Ishikawa (cell line): ENCODE measurements around the gene TMEM45A.

ENCODE experiments used
- CEBPB ChIP-seq: IDR thresholded peaks from 2 replicates; pipeline ENCODE4 v1.6.1; 2012
- CREB1 ChIP-seq: IDR thresholded peaks from 2 replicates; pipeline ENCODE4 v1.6.1; 2012; ENCODE audit warnings: low read depth
- EGR1 ChIP-seq: IDR thresholded peaks from 2 replicates; pipeline ENCODE4 v1.6.1; 2012
- EP300 ChIP-seq: IDR thresholded peaks from 2 replicates; pipeline ENCODE4 v1.6.1; 2012; ENCODE audit warnings: borderline replicate concordance
- FOXM1 ChIP-seq: IDR thresholded peaks from 2 replicates; pipeline ENCODE4 v1.6.1; 2012; ENCODE audit warnings: low read depth, borderline replicate concordance
- NFIC ChIP-seq: IDR thresholded peaks from 2 replicates; pipeline ENCODE4 v1.6.1; 2012
- RAD21 ChIP-seq: IDR thresholded peaks from 2 replicates; pipeline ENCODE4 v1.6.1; 2012; ENCODE audit warnings: low read depth
- TAF1 ChIP-seq: IDR thresholded peaks from 2 replicates; pipeline ENCODE4 v1.6.1; 2012; ENCODE audit warnings: low read depth, mild to moderate bottlenecking
- TCF12 ChIP-seq: IDR thresholded peaks from 2 replicates; pipeline ENCODE4 v1.6.1; 2012; ENCODE audit warnings: low read depth
- TEAD4 ChIP-seq: IDR thresholded peaks from 2 replicates; pipeline ENCODE4 v1.6.1; 2012
- YY1 ChIP-seq: IDR thresholded peaks from 2 replicates; pipeline ENCODE4 v1.6.1; 2012; ENCODE audit warnings: low read depth
- ZBTB7A ChIP-seq: IDR thresholded peaks from 2 replicates; pipeline ENCODE4 v1.6.1; 2012; ENCODE audit warnings: low read depth
- TF ChIP-seq, protein P1 (sequence below): IDR thresholded peaks from 2 replicates; pipeline ENCODE4 v1.6.1; 2012; ENCODE audit warnings: low read depth, mild to moderate bottlenecking
- TF ChIP-seq, protein P2 (sequence below): IDR thresholded peaks from 2 replicates; pipeline ENCODE4 v1.6.1; 2012
- TF ChIP-seq, protein P3 (sequence below): IDR thresholded peaks from 2 replicates; pipeline ENCODE4 v1.6.1; 2012

TMEM45A gene

DNA sequence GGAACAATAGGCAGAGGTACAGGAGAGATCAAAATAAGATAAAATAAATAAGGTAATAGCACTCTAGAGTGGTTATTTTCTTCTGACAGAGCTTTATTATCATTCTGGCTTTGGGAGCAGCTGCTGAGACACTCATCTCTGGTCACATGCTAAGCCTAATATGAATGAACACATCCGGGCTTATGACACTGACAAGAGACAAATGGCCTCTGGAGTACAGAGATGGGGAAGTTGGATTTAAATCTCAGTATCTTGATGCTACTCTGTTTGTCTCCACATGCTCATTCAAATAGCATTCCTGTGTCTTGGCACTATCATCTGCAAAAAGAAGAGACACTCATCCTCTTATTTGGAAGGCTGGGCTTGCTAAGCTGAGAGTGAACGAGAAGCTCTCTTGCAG, 55.6 kb downstream of the TMEM45A start:
- TF ChIP-seq RAD21 (no peak), TEAD4 (no peak), YY1 (no peak), EP300 (no peak), NFIC (no peak), CREB1 (no peak), TCF12 (no peak), TAF1 (no peak), CEBPB (no peak), ZBTB7A (no peak), FOXM1 (no peak), EGR1 (no peak)
- TF ChIP-seq, protein P1, sequence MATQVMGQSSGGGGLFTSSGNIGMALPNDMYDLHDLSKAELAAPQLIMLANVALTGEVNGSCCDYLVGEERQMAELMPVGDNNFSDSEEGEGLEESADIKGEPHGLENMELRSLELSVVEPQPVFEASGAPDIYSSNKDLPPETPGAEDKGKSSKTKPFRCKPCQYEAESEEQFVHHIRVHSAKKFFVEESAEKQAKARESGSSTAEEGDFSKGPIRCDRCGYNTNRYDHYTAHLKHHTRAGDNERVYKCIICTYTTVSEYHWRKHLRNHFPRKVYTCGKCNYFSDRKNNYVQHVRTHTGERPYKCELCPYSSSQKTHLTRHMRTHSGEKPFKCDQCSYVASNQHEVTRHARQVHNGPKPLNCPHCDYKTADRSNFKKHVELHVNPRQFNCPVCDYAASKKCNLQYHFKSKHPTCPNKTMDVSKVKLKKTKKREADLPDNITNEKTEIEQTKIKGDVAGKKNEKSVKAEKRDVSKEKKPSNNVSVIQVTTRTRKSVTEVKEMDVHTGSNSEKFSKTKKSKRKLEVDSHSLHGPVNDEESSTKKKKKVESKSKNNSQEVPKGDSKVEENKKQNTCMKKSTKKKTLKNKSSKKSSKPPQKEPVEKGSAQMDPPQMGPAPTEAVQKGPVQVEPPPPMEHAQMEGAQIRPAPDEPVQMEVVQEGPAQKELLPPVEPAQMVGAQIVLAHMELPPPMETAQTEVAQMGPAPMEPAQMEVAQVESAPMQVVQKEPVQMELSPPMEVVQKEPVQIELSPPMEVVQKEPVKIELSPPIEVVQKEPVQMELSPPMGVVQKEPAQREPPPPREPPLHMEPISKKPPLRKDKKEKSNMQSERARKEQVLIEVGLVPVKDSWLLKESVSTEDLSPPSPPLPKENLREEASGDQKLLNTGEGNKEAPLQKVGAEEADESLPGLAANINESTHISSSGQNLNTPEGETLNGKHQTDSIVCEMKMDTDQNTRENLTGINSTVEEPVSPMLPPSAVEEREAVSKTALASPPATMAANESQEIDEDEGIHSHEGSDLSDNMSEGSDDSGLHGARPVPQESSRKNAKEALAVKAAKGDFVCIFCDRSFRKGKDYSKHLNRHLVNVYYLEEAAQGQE = no peak
- TF ChIP-seq, protein P2, sequence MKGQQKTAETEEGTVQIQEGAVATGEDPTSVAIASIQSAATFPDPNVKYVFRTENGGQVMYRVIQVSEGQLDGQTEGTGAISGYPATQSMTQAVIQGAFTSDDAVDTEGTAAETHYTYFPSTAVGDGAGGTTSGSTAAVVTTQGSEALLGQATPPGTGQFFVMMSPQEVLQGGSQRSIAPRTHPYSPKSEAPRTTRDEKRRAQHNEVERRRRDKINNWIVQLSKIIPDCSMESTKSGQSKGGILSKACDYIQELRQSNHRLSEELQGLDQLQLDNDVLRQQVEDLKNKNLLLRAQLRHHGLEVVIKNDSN = no peak
- TF ChIP-seq, protein P3, sequence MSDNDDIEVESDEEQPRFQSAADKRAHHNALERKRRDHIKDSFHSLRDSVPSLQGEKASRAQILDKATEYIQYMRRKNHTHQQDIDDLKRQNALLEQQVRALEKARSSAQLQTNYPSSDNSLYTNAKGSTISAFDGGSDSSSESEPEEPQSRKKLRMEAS = no peak

DNA sequence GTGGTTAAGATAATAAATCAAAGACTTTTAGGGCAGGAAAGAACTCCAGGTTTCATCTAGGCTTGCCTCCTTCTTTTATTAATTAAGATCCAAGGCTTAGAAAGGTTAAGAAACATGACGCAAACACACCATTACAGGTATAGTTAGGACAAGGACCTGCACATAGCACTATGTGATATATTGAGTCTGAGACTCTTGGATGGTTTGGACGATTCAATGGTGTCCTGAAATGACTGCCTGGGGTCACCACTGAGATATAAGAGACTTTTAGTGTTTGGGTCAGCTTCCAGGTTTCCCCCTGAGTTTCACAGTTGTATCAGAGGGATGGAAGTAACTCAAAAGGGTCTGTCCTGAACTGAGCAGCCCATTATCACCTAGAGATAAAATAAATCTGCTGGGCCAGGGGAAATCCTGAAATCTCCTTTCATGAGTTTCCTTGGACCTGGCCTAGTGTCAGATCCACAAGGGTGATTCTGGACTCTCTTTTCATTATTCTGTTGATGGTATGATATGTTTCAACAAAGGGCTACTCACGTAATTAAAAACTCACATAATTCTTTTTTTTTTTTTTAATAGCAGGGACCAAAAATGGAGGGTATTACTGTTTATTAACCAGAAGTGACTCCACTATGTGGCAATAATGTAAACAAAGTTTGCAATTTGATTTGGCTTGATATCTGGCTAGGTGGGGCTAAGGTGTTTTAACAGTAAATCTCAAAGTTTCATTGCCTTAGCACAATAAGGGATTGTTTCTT, 61.4 kb downstream of the TMEM45A start:
- TF ChIP-seq FOXM1 (no peak), YY1 (no peak), EP300 (no peak), NFIC (no peak), CREB1 (no peak), TCF12 (no peak), TAF1 (no peak)
- TF ChIP-seq, protein P3 = no peak
- TF ChIP-seq, protein P1 = no peak

DNA sequence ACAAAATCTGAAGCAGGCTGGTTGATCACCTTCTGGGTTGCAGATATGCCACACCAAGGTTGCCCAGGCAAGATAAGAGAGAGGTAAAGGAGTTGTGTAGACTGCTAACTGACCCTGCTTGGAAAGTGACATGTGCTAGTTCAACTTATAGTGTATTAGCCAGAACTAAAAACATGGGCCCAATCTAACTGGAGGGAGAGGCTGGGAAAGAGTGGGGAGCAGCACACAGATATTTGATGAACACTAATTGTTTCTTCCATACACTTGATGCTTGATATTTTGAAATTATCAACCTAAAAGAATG, 61.9 kb downstream of the TMEM45A start:
- no peak for TF ChIP-seq EGR1
- TF ChIP-seq, protein P2 = no peak
- no peak for TF ChIP-seq ZBTB7A
- no peak for TF ChIP-seq TEAD4
- no peak for TF ChIP-seq TCF12
- no peak for TF ChIP-seq NFIC
- TF ChIP-seq, protein P1 = no peak
- TF ChIP-seq CREB1 = no peak
- TF ChIP-seq, protein P3 = no peak
- no peak for TF ChIP-seq TAF1
- TF ChIP-seq RAD21 = no peak
- TF ChIP-seq CEBPB = no peak
- no peak for TF ChIP-seq FOXM1
- no peak for TF ChIP-seq YY1
- no peak for TF ChIP-seq EP300

DNA sequence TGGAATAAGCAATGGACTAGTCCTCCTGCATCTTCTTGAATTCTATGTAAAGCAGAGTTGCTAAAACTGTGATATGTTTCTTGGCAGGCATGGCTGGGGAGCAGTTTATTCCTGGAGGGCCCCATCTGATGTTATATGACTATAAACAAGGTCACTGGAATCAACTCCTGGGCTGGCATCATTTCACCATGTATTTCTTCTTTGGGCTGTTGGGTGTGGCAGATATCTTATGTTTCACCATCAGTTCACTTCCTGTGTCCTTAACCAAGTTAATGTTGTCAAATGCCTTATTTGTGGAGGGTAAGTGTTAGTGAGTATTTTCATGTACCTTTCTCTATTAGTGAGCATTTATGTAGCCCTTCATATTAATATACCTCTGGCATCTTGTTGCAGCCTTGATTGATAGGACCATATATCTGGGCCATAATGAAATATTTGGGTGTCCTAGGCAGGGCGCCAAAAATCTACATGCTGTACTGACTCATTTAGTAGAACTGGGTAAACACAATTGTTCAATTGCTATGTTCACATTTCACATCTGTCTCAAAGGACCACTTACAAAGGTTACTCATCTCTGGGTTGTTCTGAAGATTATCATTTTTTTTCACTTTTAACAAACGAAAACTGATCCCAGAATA, 64.4 kb downstream of the TMEM45A start:
- no peak for TF ChIP-seq NFIC
- no peak for TF ChIP-seq CREB1
- TF ChIP-seq YY1 = no peak
- TF ChIP-seq, protein P3 = no peak
- no peak for TF ChIP-seq TAF1
